K562 treated with DMSO at 1 percent for 24 hours (cell line): Measurements from ENCODE around the gene TAF11L13. TPM values are rescaled to one million over a fixed set of nuclear protein-coding genes. Genes with fewer than 3 reads are reported as not detected.

Experiments used
- total RNA-seq: library from RNA; unstranded; fragments of 300-600 nt; gene quantifications from 2 replicates; pipeline ENCODE4 v1.2.3, GENCODE V29; 2022; ENCODE audit warnings: low read depth; ENCODE audit not compliant: insufficient read depth

Gene TAF11L13
- not detected in 2 replicates for total RNA-seq

GRCh38 chr5:17631788-17632187 is at the start of gene TAF11L13:
TSS of gene TAF11L13 (plus strand) at chr5:17632088.

GRCh38 chr5:17585658-17586057 is 46.2 kb upstream of the TAF11L13 start, which contains the start of gene TAF11L7:
TSS of gene TAF11L7 (minus strand) at chr5:17585758.

GRCh38 chr5:17590860-17591259 is 41.0 kb upstream of the TAF11L13 start, which contains the start of gene TAF11L8:
TSS of gene TAF11L8 (minus strand) at chr5:17590960.

GRCh38 chr5:17594255-17594654 is 37.6 kb upstream of the TAF11L13 start, which contains the start of gene TAF11L9:
TSS of gene TAF11L9 (minus strand) at chr5:17594394.

GRCh38 chr5:17597728-17598127 is 34.2 kb upstream of the TAF11L13 start, which contains the start of gene TAF11L10:
TSS of gene TAF11L10 (minus strand) at chr5:17597828.

GRCh38 chr5:17603880-17604279 is 28.0 kb upstream of the TAF11L13 start, which contains the start of gene TAF11L11:
TSS of gene TAF11L11 (plus strand) at chr5:17604183.

GRCh38 chr5:17610092-17610491 is 21.8 kb upstream of the TAF11L13 start, which contains the start of gene TAF11L12:
TSS of gene TAF11L12 (plus strand) at chr5:17610392.

GRCh38 chr5:17634160-17634559 is 2.3 kb downstream of the TAF11L13 start, which contains the start of gene TAF11L14:
TSS of gene TAF11L14 (plus strand) at chr5:17634460.

Other genes with a start within 250 kb of the TAF11L13 start
- not detected in 2 replicates for gene TAF11L2, start 133.9 kb upstream of the TAF11L13 start, total RNA-seq
- gene TAF11L3, start 113.7 kb upstream of the TAF11L13 start, total RNA-seq: not detected in 2 replicates
- not detected in 2 replicates for gene TAF11L4, start 110.3 kb upstream of the TAF11L13 start, total RNA-seq
- not detected in 2 replicates for gene TAF11L5, start 106.9 kb upstream of the TAF11L13 start, total RNA-seq
- gene TAF11L6, start 103.4 kb upstream of the TAF11L13 start, total RNA-seq: not detected in 2 replicates
- gene TAF11L7, start 46.3 kb upstream of the TAF11L13 start, total RNA-seq: not detected in 2 replicates
- gene TAF11L8, start 41.1 kb upstream of the TAF11L13 start, total RNA-seq: not detected in 2 replicates
- not detected in 2 replicates for gene TAF11L9, start 37.7 kb upstream of the TAF11L13 start, total RNA-seq
- gene TAF11L10, start 34.3 kb upstream of the TAF11L13 start, total RNA-seq: not detected in 2 replicates
- gene TAF11L11, start 27.9 kb upstream of the TAF11L13 start, total RNA-seq: not detected in 2 replicates
- gene TAF11L12, start 21.7 kb upstream of the TAF11L13 start, total RNA-seq: not detected in 2 replicates
- not detected in 2 replicates for gene TAF11L14, start 2.4 kb downstream of the TAF11L13 start, total RNA-seq